Endothelial cell (in vitro differentiated cells): Measurements from ENCODE around the gene FCSK. TPM values are rescaled to one million over a fixed set of nuclear protein-coding genes. Genes with fewer than 3 reads are reported as not detected.

ENCODE experiments used
- DNase-seq: peaks from one replicate; pipeline ENCODE4 v3.0.0; 2021; ENCODE audit warnings: low spot score
- H3K27ac Mint-ChIP-seq: one replicate; pipeline ENCODE4 v1.8.0; 2021; ENCODE audit warnings: mixed read lengths, inconsistent platforms; ENCODE audit not compliant: unreplicated experiment
- H3K27me3 Mint-ChIP-seq: one replicate; pipeline ENCODE4 v1.8.0; 2021; ENCODE audit warnings: mild to moderate bottlenecking, moderate library complexity, mixed read lengths, inconsistent platforms; ENCODE audit not compliant: unreplicated experiment
- H3K36me3 Mint-ChIP-seq: one replicate; pipeline ENCODE4 v1.8.0; 2021; ENCODE audit warnings: mild to moderate bottlenecking, low read depth, mixed read lengths, inconsistent platforms; ENCODE audit not compliant: unreplicated experiment
- H3K4me1 Mint-ChIP-seq: one replicate; pipeline ENCODE4 v1.8.0; 2021; ENCODE audit warnings: mild to moderate bottlenecking, mixed read lengths, inconsistent platforms; ENCODE audit not compliant: unreplicated experiment
- H3K4me3 Mint-ChIP-seq: one replicate; pipeline ENCODE4 v1.8.0; 2021; ENCODE audit warnings: mild to moderate bottlenecking, mixed read lengths, inconsistent platforms; ENCODE audit not compliant: unreplicated experiment
- H3K9me3 Mint-ChIP-seq: one replicate; pipeline ENCODE4 v1.8.0; 2021; ENCODE audit warnings: mixed read lengths, inconsistent platforms; ENCODE audit not compliant: unreplicated experiment
- total RNA-seq: library from RNA; stranded (reverse); fragmentation: NEBNext Ultra II Directional; extraction: Animal tissue kit (Norgen Biotek cat#: 25700); gene quantifications from one replicate; pipeline ENCODE4 v1.2.1, GENCODE V29; 2021; ENCODE audit not compliant: unreplicated experiment
- TF ChIP-seq, protein P1 (sequence below): fragments of 200-600 bp; sonication (generic); IDR thresholded peaks from one replicate; pipeline ENCODE4 v1.5.0; 2021; ENCODE audit warnings: antibody characterized with exemption; ENCODE audit not compliant: unreplicated experiment

Gene FCSK
- total RNA-seq, 1 donor from 2014 or later = 14.7 TPM

DNA sequence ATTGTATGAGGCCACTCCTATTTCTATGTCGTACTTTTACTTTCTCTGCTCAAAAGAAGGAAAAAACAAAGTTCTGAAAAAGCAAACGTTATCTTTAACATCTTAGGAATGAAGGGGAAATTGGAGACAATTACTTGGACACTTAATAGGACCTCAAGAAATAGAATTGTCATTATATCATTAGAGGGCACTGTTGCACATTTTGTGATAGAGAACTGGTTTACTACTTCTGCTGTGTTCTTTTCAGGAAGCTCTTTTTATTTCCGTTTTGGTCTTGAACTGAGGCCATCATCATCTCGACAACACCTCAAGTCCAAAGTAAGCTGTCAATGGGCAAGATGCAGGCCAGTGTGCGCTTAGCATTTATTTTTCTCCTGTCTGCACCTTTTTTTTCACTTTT lies 54.4 kb downstream of the FCSK start:
- Mint-ChIP-seq H3K27ac (no peak overlapping the region), H3K27me3 (peaks cover 3% of the 10 kb centered on the region), H3K4me3 (peak overlapping the region; percentile 27), H3K9me3 (no peaks in the 10 kb centered on the region), H3K36me3 (peaks cover 22% of the 10 kb centered on the region), H3K4me1 (no peaks in the 10 kb centered on the region)
- TF ChIP-seq, protein P1, sequence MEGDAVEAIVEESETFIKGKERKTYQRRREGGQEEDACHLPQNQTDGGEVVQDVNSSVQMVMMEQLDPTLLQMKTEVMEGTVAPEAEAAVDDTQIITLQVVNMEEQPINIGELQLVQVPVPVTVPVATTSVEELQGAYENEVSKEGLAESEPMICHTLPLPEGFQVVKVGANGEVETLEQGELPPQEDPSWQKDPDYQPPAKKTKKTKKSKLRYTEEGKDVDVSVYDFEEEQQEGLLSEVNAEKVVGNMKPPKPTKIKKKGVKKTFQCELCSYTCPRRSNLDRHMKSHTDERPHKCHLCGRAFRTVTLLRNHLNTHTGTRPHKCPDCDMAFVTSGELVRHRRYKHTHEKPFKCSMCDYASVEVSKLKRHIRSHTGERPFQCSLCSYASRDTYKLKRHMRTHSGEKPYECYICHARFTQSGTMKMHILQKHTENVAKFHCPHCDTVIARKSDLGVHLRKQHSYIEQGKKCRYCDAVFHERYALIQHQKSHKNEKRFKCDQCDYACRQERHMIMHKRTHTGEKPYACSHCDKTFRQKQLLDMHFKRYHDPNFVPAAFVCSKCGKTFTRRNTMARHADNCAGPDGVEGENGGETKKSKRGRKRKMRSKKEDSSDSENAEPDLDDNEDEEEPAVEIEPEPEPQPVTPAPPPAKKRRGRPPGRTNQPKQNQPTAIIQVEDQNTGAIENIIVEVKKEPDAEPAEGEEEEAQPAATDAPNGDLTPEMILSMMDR = no peak
- no peak for DNase-seq

- DNase-seq = no peak
- TF ChIP-seq, protein P1 = no peak
- no peaks in the 10 kb centered on the region for H3K9me3 Mint-ChIP-seq
- H3K4me3 Mint-ChIP-seq = no peak overlapping the region
- H3K36me3 Mint-ChIP-seq = peaks cover 22% of the 10 kb centered on the region
- H3K4me1 Mint-ChIP-seq = no peaks in the 10 kb centered on the region
- no peak overlapping the region for H3K27ac Mint-ChIP-seq
- H3K27me3 Mint-ChIP-seq = no peaks in the 10 kb centered on the region
Observed at GRCh38 chr16:70510216-70510615, 55.8 kb downstream of the FCSK start.

- Mint-ChIP-seq H3K4me1 (no peaks in the 10 kb centered on the region), H3K27me3 (no peaks in the 10 kb centered on the region), H3K9me3 (no peaks in the 10 kb centered on the region), H3K4me3 (peak overlapping the region; percentile 12), H3K36me3 (peaks cover 27% of the 10 kb centered on the region), H3K27ac (no peak overlapping the region)
- TF ChIP-seq, protein P1 = no peak
- DNase-seq = no peak
Observed at GRCh38 chr16:70511833-70512232, 57.4 kb downstream of the FCSK start.

DNA sequence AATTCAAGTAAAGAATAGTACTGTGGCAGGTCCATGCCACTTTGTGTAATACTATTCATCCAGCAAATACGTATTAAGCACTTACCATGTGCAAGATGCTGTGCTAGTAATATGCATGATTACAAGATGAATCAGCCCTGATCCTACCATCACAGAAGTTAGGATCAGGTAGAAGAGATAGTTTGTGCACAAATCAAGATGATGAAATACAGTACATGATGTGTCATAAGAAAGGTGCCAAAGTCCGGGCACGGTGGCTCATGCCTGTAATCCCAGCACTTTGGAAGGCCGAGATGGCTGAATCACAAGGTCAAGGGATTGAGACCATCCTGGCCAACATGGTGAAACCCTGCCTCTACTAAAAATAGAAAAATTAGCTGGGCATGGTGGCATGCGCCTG lies 58.1 kb downstream of the FCSK start:
- Mint-ChIP-seq H3K9me3 (no peaks in the 10 kb centered on the region), H3K4me3 (no peak overlapping the region), H3K27ac (no peak overlapping the region), H3K36me3 (peaks cover 27% of the 10 kb centered on the region), H3K4me1 (no peaks in the 10 kb centered on the region), H3K27me3 (no peaks in the 10 kb centered on the region)
- DNase-seq = no peak
- TF ChIP-seq, protein P1 = no peak

GRCh38 chr16:70520612-70521297 lies 66.4 kb downstream of the FCSK start:
- TF ChIP-seq, protein P1 = no peak
- DNase-seq = no peak
- H3K27me3 Mint-ChIP-seq = peaks cover 2% of the 10 kb centered on the region
- no peak overlapping the region for H3K4me3 Mint-ChIP-seq
- H3K27ac Mint-ChIP-seq = no peak overlapping the region
- peaks cover 9% of the 10 kb centered on the region for H3K36me3 Mint-ChIP-seq
- H3K4me1 Mint-ChIP-seq = peaks cover 19% of the 10 kb centered on the region
- no peaks in the 10 kb centered on the region for H3K9me3 Mint-ChIP-seq
